GM23338 (cell line): Measurements from ENCODE around the gene SMURF2.

Source experiments
- CTCF ChIP-seq, 2 experiments: fragments of 200-600 bp in 1 of 2; sonication (generic) in 1 of 2; conservative IDR thresholded peaks; 2 replicates each; pipeline versions ENCODE4 v1.5.1 to v1.6.1; 2016 to 2017; ENCODE audit warnings: antibody characterized with exemption in 2 of 2, low read depth in 2 of 2, mild to moderate bottlenecking in 2 of 2, moderate library complexity in 1 of 2
- ETS1 ChIP-seq: IDR thresholded peaks from 2 replicates; pipeline ENCODE4 v1.6.1; 2016; ENCODE audit warnings: antibody characterized with exemption
- EZH2 ChIP-seq: fragments of 200-600 bp; sonication (generic); IDR thresholded peaks from one replicate; pipeline ENCODE4 v1.8.0; 2017; ENCODE audit warnings: antibody characterized with exemption, mild to moderate bottlenecking, low read depth; ENCODE audit not compliant: unreplicated experiment
- JUNB ChIP-seq: IDR thresholded peaks from one replicate; pipeline ENCODE4 v1.6.1; 2016; ENCODE audit warnings: antibody characterized with exemption; ENCODE audit not compliant: unreplicated experiment
- NANOG ChIP-seq: IDR thresholded peaks from 2 replicates; pipeline ENCODE4 v1.6.1; 2016; ENCODE audit warnings: antibody characterized with exemption, borderline replicate concordance
- POLR2AphosphoS5 ChIP-seq: IDR thresholded peaks from 2 replicates; pipeline ENCODE4 v1.6.1; 2016; ENCODE audit warnings: antibody characterized with exemption, low read depth
- REST ChIP-seq: IDR thresholded peaks from one replicate; pipeline ENCODE4 v1.6.1; 2018; ENCODE audit warnings: antibody characterized with exemption; ENCODE audit not compliant: unreplicated experiment
- STAT1 ChIP-seq: IDR thresholded peaks from one replicate; pipeline ENCODE4 v1.6.1; 2016; ENCODE audit warnings: antibody characterized with exemption; ENCODE audit not compliant: unreplicated experiment
- ZNF331 ChIP-seq: fragments of 250-450 bp; sonication (Bioruptor Pico); IDR thresholded peaks from 2 replicates; pipeline ENCODE4 v1.5.0; 2020; ENCODE audit warnings: low read depth, mild to moderate bottlenecking, moderate library complexity

GRCh38 chr17:64565563-64565962 lies 96.5 kb downstream of the SMURF2 start:
- no peak for TF ChIP-seq CTCF (conservative IDR thresholded peaks at IDR 0.05; ENCODE audit: low read depth in 2 of 2)
- no peak for TF ChIP-seq REST
- no peak for TF ChIP-seq EZH2
- TF ChIP-seq ZNF331 (CRISPR knock-in tag): no peak
- no peak for TF ChIP-seq POLR2AphosphoS5
- no peak for TF ChIP-seq JUNB
- TF ChIP-seq STAT1: no peak
- no peak for TF ChIP-seq ETS1
- no peak for TF ChIP-seq NANOG
